Endothelial cell of umbilical vein (primary cell): ENCODE data around the gene ZCCHC4. TPM values are rescaled to one million over a fixed set of nuclear protein-coding genes. Genes with fewer than 3 reads are reported as not detected.

ENCODE experiments used
- BruUV-seq: library from RNA; stranded (reverse); fragments of 400-500 nt; replicated peaks from 2 replicates; lab custom pipeline; 2021; lab: Mats Ljungman, UMichigan
- CTCF ChIA-PET: fragments of 300-600, 350-600 bp; sonication (Branson Sonifier 250); formaldehyde crosslinking; loops from one replicate; lab custom pipeline; 2021; ENCODE audit warnings: antibody characterized with exemption, inconsistent platforms; lab: Charles Lee
- POLR2A ChIA-PET: fragments of 300-600, 350-600 bp; sonication (Branson Sonifier 250); formaldehyde crosslinking; loops from one replicate; lab custom pipeline; 2021; ENCODE audit warnings: antibody characterized with exemption, inconsistent platforms; lab: Charles Lee
- DNase-seq: peaks from one replicate; pipeline ENCODE4 v3.0.0-alpha.2; 2011; ENCODE audit warnings: low read depth, low spot score
- FAIRE-seq: peaks from 2 replicates; lab custom pipeline; 2011; peaks lifted over from hg19 to GRCh38; lab: Jason Lieb, UNC
- H2AFZ ChIP-seq: 2 replicates; pipeline ENCODE4 v1.6.0; 2012; ENCODE audit warnings: low read depth, low read length, control low read depth, inconsistent platforms
- H3K27ac ChIP-seq: 2 replicates; pipeline ENCODE4 v1.5.1; 2011; ENCODE audit warnings: low read depth, mild to moderate bottlenecking, control low read depth, low read length, moderate library complexity; ENCODE audit not compliant: insufficient read depth
- H3K27me3 ChIP-seq, 2 experiments: 2 replicates each; pipeline versions ENCODE4 v1.6.0 to v1.6.1; 2011; ENCODE audit warnings: low read length in 2 of 2, mixed read lengths in 1 of 2; ENCODE audit not compliant: control insufficient read depth in 2 of 2, insufficient read depth in 2 of 2
- H3K36me3 ChIP-seq, 2 experiments: 2 replicates in 1 of 2; 3 replicates in 1 of 2; pipeline ENCODE4 v1.5.1; 2011; ENCODE audit warnings: low read length in 2 of 2, mild to moderate bottlenecking in 1 of 2, moderate library complexity in 1 of 2; ENCODE audit not compliant: control insufficient read depth in 2 of 2, insufficient read depth in 2 of 2; ENCODE audit errors: extremely low read depth in 1 of 2
- H3K4me1 ChIP-seq: 3 replicates; pipeline ENCODE4 v1.5.1; 2011; ENCODE audit warnings: mild to moderate bottlenecking, low read length; ENCODE audit not compliant: control insufficient read depth, insufficient read depth; ENCODE audit errors: extremely low read depth
- H3K4me2 ChIP-seq: 2 replicates; pipeline ENCODE4 v1.6.1; 2011; ENCODE audit warnings: low read length, control low read depth, mixed read lengths; ENCODE audit not compliant: insufficient read depth
- H3K4me3 ChIP-seq, 3 experiments: fragments of 200-600 bp in 1 of 3; sonication (generic), shearing (Covaris generic) in 1 of 3; replicated peaks in 1 of 3; 2 replicates each; pipeline ENCODE4 v1.5.1; 2011 to 2016; ENCODE audit warnings: control low read depth in 3 of 3, low read length in 3 of 3, mild to moderate bottlenecking in 2 of 3, inconsistent platforms in 1 of 3, low read depth in 1 of 3, moderate library complexity in 1 of 3; ENCODE audit not compliant: insufficient read depth in 1 of 3
- H3K79me2 ChIP-seq: 2 replicates; pipeline ENCODE4 v1.6.0; 2012; ENCODE audit warnings: low read length, inconsistent platforms; ENCODE audit not compliant: control insufficient read depth, insufficient read depth
- H3K9ac ChIP-seq: replicated peaks from 2 replicates; pipeline ENCODE3; 2011; ENCODE audit warnings: low read length, control low read depth; ENCODE audit not compliant: insufficient read depth; ENCODE audit errors: extremely low read depth
- H3K9me1 ChIP-seq: replicated peaks from 3 replicates; pipeline ENCODE4 v1.6.0; 2011; ENCODE audit warnings: mild to moderate bottlenecking, low read length; ENCODE audit not compliant: control insufficient read depth, insufficient read depth; ENCODE audit errors: extremely low read depth
- H3K9me3 ChIP-seq: replicated peaks from 2 replicates; pipeline ENCODE4 v1.5.1; 2012; ENCODE audit warnings: low read length, inconsistent platforms; ENCODE audit not compliant: control insufficient read depth, insufficient read depth
- H4K20me1 ChIP-seq: replicated peaks from 2 replicates; pipeline ENCODE3; 2011; ENCODE audit warnings: mild to moderate bottlenecking, low read length; ENCODE audit not compliant: control insufficient read depth, insufficient read depth; ENCODE audit errors: extremely low read depth
- CTCF ChIP-seq, 2 donors: IDR thresholded peaks; 1 replicate in 1 of 2; 2 replicates in 1 of 2; pipeline ENCODE4 v1.5.1; 2011; ENCODE audit warnings: low read length in 2 of 2, mild to moderate bottlenecking in 2 of 2, moderate library complexity in 2 of 2, control low read depth in 1 of 2, inconsistent platforms in 1 of 2, low read depth in 1 of 2; ENCODE audit not compliant: insufficient read depth in 1 of 2; ENCODE audit errors: extremely low read depth in 1 of 2
- FOS ChIP-seq: IDR thresholded peaks from 2 replicates; pipeline ENCODE4 v1.6.1; 2011; ENCODE audit warnings: mild to moderate bottlenecking, low read length, moderate library complexity, borderline replicate concordance; ENCODE audit not compliant: insufficient read depth
- GATA2 ChIP-seq: IDR thresholded peaks from 2 replicates; pipeline ENCODE4 v1.7.0; 2011; ENCODE audit warnings: low read depth, mild to moderate bottlenecking, moderate library complexity, mixed read lengths, low read length; ENCODE audit not compliant: insufficient read length, insufficient read depth
- JUN ChIP-seq: IDR thresholded peaks from 2 replicates; pipeline ENCODE4 v1.6.1; 2011; ENCODE audit warnings: borderline replicate concordance, low read depth; ENCODE audit not compliant: insufficient read length, insufficient read depth
- MAX ChIP-seq: IDR thresholded peaks from 2 replicates; pipeline ENCODE4 v1.6.1; 2011; ENCODE audit not compliant: insufficient read depth, insufficient read length
- MYC ChIP-seq: IDR thresholded peaks from one replicate; pipeline ENCODE4 v1.6.1; 2011; ENCODE audit warnings: mild to moderate bottlenecking, low read depth, low read length
- POLR2A ChIP-seq: IDR thresholded peaks from 2 replicates; pipeline ENCODE4 v1.6.1; 2012; ENCODE audit warnings: low read depth, mild to moderate bottlenecking, control low read depth, low read length
- POLR2AphosphoS5 ChIP-seq: IDR thresholded peaks from 2 replicates; pipeline ENCODE4 v1.6.1; 2012; ENCODE audit warnings: low read depth, mild to moderate bottlenecking, control low read depth, low read length, moderate library complexity; ENCODE audit not compliant: insufficient read depth
- dilution Hi-C: fragments of 300-500 bp; cut with MboI; formaldehyde crosslinking; loops from one replicate; pipeline ENCODE4 v1.15.0; 2019; ENCODE audit warnings: low sequenced_read_pairs; ENCODE audit not compliant: extremely low pct_ligation_motif_present
- intact Hi-C: fragments of 100-400 bp; cut with micrococcal nuclease; formaldehyde crosslinking; loops from one replicate; pipeline ENCODE4 v1.10.0; 2022
- polyA plus RNA-seq, 4 experiments: library from polyadenylated mRNA; depleted of rRNA in 3 of 4; stranded (reverse) in 3 of 4; unstranded in 1 of 4; fragments of >200 nt; gene quantifications; 2 replicates each; pipeline versions ENCODE4 v1.2.1 to v1.2.3, GENCODE V29; 2011 to 2012; ENCODE audit warnings: missing spikeins in 1 of 4
- total RNA-seq: library from RNA; stranded (reverse); gene quantifications from 2 replicates; pipeline ENCODE4 v1.2.3, GENCODE V29; 2021

Gene ZCCHC4
- total and polyA plus RNA-seq, 2 donors (not counting 3 experiments of a cell fraction or from before 2014, with no cell fraction given) = 6.6 to 10.9 TPM

GRCh38 chr4:25284466-25284865 is 28.1 kb upstream of the ZCCHC4 start:
- Histone ChIP-seq H3K4me3 (no peak overlapping the region), H3K27me3 (no peaks in the 10 kb centered on the region), H3K4me1 (no peaks in the 10 kb centered on the region), H4K20me1 (no peaks in the 10 kb centered on the region), H3K27ac (no peak overlapping the region), H3K79me2 (no peaks in the 10 kb centered on the region), H3K9ac (no peak overlapping the region), H2AFZ (no peak overlapping the region), H3K4me2 (no peak overlapping the region), H3K9me3 (no peaks in the 10 kb centered on the region), H3K9me1 (no peaks in the 10 kb centered on the region), H3K36me3 (no peaks in the 10 kb centered on the region)
- TF ChIP-seq CTCF (IDR thresholded peaks at IDR 0.05; ENCODE audit: extremely low read depth in 1 of 2, insufficient read depth in 1 of 2, low read depth in 1 of 2, low read length in 2 of 2) (no peak), GATA2 (no peak), MAX (no peak), JUN (no peak), FOS (no peak), POLR2AphosphoS5 (no peak), MYC (no peak), POLR2A (no peak)
- CTCF ChIA-PET = interaction anchor here (1.4 kb wide), 1 partner anchor 28 kb away, joined by 6 read pairs; the partner anchor contains the start of gene ZCCHC4
- dilution Hi-C loops = no loop called here
- intact Hi-C loops = no loop called here
- FAIRE-seq (no peak), DNase-seq (no peak)
- POLR2A ChIA-PET = no interaction called here
- BruUV-seq = no TSS peak
